GM12892 (cell line): Measurements from ENCODE around the gene TNMD.
A peak's percentile ranks its signal among the peaks of the same experiment; 100 is the strongest.

ENCODE experiments used
- DNase-seq: peaks from one replicate; pipeline ENCODE4 v3.0.0; 2011; ENCODE audit not compliant: insufficient read length
- FAIRE-seq: peaks from 2 replicates; lab custom pipeline; 2011; peaks lifted over from hg19 to GRCh38; lab: Jason Lieb, UNC
- POLR2A ChIP-seq: IDR thresholded peaks from 2 replicates; pipeline ENCODE4 v1.6.1; 2011; ENCODE audit warnings: low read depth, low read length, control low read depth
- POLR2AphosphoS5 ChIP-seq: IDR thresholded peaks from 2 replicates; pipeline ENCODE4 v1.6.1; 2011; ENCODE audit warnings: low read depth, low read length, control low read depth
- TAF1 ChIP-seq: IDR thresholded peaks from 2 replicates; pipeline ENCODE4 v1.6.1; 2011; ENCODE audit warnings: low read depth, mild to moderate bottlenecking, control low read depth, low read length, borderline replicate concordance

The TNMD gene

DNA sequence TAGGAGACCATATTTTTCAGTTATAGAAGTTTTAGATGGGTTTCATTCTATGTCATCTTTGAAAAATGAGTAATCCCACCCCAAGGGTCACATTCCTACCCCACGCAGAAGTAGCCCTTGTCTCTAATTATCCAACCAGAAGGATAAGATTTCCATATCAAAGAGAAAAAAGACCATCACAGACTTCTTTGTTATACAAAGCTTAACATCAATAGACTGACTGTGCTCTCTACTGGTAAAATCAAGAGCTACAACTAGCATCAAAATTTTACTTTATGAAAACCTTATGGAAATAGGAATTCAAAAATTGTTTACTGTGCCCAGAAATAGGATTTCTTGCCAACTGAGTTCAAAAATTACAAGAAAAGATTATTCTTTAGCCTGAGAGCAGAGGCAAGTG is 24.9 kb downstream of the TNMD start:
- TF ChIP-seq TAF1 = no peak
- no peak for TF ChIP-seq POLR2A
- no peak for TF ChIP-seq POLR2AphosphoS5
- DNase-seq = no peak
- no peak for FAIRE-seq

DNA sequence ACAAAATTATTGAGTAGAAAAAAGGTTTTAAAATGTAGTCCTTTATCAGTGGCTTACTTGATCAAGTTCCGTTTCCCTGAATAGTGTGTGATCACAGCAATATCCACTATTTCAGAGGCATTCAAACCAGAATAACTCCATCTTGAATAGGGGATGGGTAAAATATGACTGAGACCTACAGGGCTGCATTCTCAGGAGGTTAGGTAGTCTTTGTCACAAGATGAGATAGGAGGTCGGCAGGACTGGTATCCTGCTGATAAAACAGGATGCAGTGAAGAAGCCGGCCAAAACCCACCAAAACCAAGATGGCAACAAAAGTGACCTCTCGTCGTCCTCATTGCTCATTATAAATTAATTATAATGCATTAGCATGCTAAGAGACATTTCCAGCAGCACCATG is 27.2 kb downstream of the TNMD start:
- no peak for DNase-seq
- no peak for FAIRE-seq
- TF ChIP-seq POLR2AphosphoS5 = no peak
- no peak for TF ChIP-seq TAF1
- no peak for TF ChIP-seq POLR2A

DNA sequence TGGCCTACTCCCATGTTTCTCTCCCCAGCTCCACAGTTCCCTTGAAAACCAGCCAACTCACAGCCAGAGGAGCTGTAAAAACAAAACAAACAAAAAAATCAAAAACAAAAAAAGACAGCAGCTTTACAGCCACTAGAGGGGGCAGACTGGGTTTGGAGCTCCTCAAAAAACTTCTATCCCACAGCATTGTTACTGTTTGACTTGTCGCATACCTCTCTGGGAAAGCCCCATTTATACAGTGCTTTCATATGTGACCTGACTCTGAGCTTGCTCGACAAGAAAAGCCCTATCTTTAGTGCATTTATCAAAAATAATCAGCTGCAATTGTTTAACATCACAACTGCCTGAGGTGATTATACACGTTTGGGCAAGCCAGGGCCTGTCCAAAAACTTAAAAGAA is 30.3 kb downstream of the TNMD start:
- DNase-seq (no peak), FAIRE-seq (peak; percentile 66)
- TF ChIP-seq TAF1 = no peak
- TF ChIP-seq POLR2A = no peak
- TF ChIP-seq POLR2AphosphoS5 = no peak

DNA sequence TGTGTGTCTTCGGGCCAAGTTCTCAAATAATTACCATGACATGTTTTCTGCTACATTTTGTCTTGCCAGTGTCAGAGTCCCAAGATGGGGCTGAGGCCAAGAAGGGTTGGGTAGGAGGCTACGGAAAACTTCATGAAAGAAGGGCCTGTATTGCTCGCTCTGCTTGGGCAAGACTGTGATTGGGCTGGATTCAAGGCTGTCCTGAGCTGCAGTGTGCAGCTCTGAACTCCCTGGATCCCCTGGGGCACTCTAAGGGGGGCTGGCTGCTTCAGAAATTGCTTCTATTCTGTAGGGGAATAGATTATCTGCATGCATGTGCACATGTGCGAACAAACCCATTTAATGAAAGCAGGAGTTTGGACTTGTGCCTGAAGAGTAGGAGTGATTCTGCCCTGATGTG is 38.3 kb downstream of the TNMD start:
- FAIRE-seq (no peak), DNase-seq (no peak)
- no peak for TF ChIP-seq TAF1
- TF ChIP-seq POLR2AphosphoS5 = no peak
- TF ChIP-seq POLR2A = no peak

DNA sequence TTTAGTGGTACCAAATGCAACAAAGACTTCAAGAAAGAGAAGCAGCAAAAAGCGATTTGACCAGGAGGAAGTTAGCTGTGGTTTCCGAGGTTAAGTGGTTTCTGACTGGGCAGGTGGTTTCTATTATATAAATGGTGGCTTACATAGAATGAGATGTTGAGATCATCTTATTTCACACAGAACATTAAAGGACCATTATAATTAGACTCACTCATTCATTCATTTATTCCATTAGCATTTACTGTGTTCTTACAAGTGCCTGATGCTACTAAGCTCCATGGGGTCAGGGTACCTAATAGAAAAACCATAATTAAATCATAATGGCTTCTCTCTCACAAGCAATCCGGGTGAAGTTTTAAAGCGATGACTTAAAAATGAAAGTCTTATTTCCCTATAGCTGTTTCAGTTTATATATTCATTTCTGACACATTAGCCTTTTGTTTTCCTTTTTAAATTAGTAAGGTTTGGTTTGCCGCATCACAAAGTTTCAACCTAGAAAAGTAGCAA is 41.3 kb downstream of the TNMD start:
- FAIRE-seq (peak; percentile 67), DNase-seq (no peak)
- TF ChIP-seq POLR2AphosphoS5 = no peak
- TF ChIP-seq POLR2A = no peak
- no peak for TF ChIP-seq TAF1

DNA sequence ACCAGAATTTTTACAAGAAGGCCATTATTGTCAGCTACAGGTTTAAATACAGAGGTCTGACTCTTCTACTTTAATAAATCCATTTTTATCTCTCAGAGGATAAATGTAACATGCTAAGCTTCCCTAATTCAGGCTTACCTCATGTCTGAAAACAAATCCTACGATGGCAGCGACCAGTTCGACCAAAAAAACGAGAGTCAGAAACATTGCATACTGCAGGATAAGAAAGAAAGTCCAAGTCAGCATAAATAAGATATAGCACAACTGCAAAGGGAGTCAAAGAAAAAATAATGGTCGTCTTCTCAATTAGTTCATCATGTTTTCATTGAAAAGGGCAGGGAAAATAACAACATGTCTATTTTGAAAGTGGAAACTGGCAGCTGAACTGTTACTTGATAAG is 50.3 kb downstream of the TNMD start:
- no peak for DNase-seq

DNA sequence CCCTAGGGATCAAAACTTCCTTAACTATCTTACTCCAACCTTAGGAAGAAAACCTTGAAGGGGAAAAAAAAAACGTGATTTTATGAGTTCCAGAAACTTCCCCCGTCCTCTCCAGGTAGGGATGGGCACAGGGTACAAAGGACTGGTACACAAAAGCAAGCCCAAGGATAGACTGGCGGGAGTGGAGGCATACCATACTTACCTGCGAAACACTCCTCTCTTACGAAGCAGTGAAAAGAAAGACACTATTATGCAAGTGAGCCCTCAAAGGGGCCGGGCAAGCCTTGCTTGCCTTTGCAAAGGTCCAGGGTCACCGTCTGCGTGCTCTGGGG is 51.2 kb downstream of the TNMD start:
- no peak for DNase-seq
- no peak for TF ChIP-seq TAF1
- TF ChIP-seq POLR2AphosphoS5 = no peak
- TF ChIP-seq POLR2A = no peak
- FAIRE-seq = no peak

More for the DNA sequence above, 50.3 kb downstream of the TNMD start:
- no peak for FAIRE-seq
- TF ChIP-seq POLR2AphosphoS5 = no peak
- no peak for TF ChIP-seq POLR2A
- no peak for TF ChIP-seq TAF1

DNA sequence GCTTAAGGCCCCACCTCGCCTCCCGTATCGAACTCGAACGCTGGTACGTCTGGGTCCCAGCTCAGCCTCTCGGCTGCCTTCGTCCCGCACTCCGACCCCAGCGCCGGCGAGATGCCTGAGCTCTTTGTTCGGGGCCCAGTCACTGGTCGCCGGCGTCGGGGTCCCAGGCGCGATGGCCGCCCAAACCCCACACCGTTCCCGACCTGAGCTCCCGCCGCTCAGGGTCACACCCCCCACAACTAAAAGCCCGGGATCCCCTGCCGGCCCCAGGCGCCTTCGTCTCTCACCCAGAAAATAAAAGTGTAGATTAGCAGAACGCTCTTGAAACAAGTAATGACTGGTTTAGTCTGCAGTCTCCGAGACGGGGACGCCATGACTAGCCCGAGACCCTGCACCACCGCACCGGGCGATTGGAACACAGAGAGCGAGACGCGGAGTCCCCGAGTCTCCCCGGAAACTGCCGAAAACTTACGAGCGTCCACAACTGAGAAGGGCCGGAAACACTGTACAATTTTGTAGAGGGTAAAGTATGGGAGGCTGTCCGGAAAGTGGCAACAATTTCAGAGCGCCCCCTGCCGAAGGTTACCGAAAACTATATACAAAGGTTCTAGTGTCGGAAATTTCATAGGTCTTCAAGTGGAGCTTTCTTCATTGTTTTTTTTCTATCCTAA is 51.7 kb downstream of the TNMD start, which contains the start of gene TSPAN6:
Gene TSPAN6, minus strand, starts transcription at position 486 of the 671 bp plus-strand sequence. Its CDS starts 112 bp downstream, at position 374.
- FAIRE-seq = peak; percentile 30

DNA sequence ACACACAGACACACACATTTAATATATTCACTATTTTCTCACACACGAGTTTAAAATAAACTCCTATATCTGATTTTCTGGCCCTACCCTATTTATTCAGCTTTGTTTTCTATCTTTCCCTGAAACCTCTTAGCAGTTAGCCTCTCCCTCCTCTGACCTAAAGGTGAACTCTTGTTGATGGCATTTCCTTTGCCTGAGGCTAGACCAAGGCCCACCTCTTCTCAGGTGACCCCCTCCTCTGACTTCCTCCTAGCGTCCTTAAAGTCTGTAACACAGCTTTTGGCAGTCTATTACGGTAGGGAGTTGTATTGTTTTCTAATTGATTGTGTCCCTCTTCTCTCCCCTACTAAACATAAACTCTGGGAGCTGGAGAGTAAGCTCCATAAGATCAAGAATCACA is 57.6 kb downstream of the TNMD start:
- TF ChIP-seq TAF1 (no peak), POLR2AphosphoS5 (no peak), POLR2A (no peak)
- FAIRE-seq (no peak), DNase-seq (no peak)

More for the DNA sequence above, 51.7 kb downstream of the TNMD start, which contains the start of gene TSPAN6:
- TF ChIP-seq TAF1 = no peak
- TF ChIP-seq POLR2AphosphoS5 = no peak
- no peak for TF ChIP-seq POLR2A
- no peak for DNase-seq

DNA sequence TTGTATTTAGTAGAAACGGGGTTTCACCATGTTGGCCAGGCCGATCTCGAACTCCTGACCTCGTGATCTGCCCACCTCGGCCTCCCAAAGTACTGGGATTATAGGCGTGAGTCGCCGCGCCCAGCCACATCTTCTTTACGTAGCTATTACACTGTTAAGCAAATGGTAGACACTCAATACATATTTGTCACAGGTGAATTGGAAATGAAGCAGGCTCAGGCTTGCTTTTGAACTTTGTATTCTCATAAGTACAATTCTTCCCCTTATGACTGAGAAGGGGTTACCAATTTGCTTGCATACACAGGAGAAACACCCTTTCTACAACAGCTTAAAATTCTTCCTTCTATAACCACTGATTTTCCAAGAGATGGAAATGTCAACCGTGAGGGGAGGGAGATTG is 58.5 kb downstream of the TNMD start:
- TF ChIP-seq POLR2AphosphoS5 (no peak), TAF1 (no peak), POLR2A (no peak)
- FAIRE-seq (no peak), DNase-seq (no peak)

DNA sequence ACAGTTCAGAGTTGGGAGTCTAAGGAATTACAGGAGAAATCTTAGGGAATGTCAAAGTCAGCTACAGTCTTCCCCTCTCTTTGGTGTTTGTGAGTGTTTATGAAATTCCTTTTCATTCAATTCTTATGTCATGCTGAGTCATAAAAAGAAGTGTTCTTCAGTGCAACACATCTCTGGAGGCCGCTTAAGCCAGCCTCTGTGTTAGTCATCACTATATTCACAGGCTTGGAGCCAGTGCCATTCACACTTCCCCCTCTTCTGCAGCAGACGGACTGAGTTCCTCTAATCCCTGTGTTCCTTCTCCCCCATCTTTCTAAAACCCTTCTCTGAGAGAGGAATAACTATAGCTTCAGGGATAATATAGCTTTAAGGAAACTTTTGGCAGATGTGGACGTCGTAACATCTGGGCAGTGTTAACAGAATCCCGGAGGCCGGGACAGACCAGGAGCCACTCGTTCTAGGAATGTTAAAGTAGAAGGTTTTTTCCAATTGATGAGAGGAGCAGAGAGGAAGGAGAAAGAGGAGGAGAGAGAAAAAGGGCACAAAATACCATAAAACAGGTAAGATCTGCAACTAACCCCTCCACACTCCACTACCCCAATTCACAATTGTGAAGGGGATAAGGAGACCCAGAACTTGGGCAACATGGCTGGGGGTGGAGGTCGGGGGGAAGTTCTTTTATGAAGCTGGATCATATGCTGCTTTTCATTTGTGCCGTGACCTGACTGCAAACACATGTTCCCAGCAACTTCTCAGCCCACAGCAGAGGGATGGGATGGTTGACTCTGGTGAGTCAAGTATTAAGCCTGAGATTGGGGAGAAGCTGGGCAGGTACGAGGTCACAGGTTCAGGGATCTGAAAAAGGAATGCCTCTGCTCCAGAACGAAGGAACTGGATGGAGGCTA is 59.5 kb downstream of the TNMD start, which contains the start of gene SRPX2:
Gene SRPX2, plus strand, starts transcription at position 244 of the 905 bp plus-strand sequence. CDS start 2,124 bp downstream, outside the sequence.
- FAIRE-seq = no peak
- TF ChIP-seq TAF1 (no peak), POLR2A (no peak), POLR2AphosphoS5 (no peak)
- no peak for DNase-seq
